CD4-positive, alpha-beta T cell treated with Interleukin-6 at 100 ng/mL for 8 hours (primary cell): Measurements from ENCODE around the gene OR4D10.

Experiments
- DNase-seq: peaks from one replicate; pipeline ENCODE4 v3.0.0-alpha.2; 2020; ENCODE audit warnings: mixed read lengths, low spot score

OR4D10 gene

GRCh38 chr11:59528711-59529110, 55.6 kb downstream of the OR4D10 start:
- no peak for DNase-seq
